Body of pancreas (tissue), 4 donors: ENCODE data around the gene RNLS.
A peak's percentile ranks its signal among the peaks of the same experiment; 100 is the strongest.

ENCODE experiments used
- CTCF ChIP-seq, 7 experiments: fragments of 450-650 bp in 4 of 7; fragments of 200-600 bp in 3 of 7; sonication (generic) in 3 of 7; IDR thresholded peaks; one replicate each; pipeline ENCODE4 v1.5.1; 2016 to 2019; ENCODE audit warnings: antibody characterized with exemption in 7 of 7
- POLR2A ChIP-seq, 3 donors: fragments of 450-650 bp; IDR thresholded peaks; one replicate each; pipeline ENCODE4 v1.6.1; 2016; ENCODE audit warnings: antibody characterized with exemption in 3 of 3, mild to moderate bottlenecking in 2 of 3

DNA sequence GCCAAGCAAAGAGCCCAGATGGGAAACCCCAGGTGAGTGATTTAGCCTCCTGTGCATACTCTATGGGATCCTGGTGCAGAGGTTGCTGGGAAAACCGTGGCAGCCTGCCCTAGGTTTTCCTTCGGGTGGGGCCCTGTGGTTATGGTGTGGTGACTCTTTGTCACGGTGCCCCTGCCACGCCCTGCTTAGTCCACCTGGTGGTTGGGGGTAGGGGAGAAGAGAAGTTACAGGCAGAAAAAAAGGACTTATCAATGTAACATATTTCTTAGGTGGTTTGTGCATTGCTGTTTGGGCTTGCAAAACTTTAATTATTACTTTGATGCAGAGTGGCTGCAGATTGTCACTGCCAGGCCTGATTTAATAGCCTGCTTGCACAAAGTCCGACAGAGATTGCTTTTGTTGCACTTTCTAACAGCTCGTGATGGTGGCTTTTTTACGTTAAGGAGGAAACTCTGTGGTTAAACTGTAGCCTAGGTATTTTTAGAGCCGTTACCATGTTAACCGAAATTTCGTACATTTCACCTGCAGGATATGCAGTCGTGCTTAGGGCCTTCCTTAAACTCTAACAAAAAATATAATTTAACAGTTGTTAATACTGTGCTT lies 197.4 kb downstream of the RNLS start:
- TF ChIP-seq CTCF (IDR thresholded peaks at IDR 0.05) (peak in 3 of 7 experiments; percentile 21 to 40 (median 32)), POLR2A (IDR thresholded peaks at IDR 0.05) (no peak)
